Measurements from ENCODE around the gene FIGLA. TPM values are rescaled to one million over a fixed set of nuclear protein-coding genes. Genes with fewer than 3 reads are reported as not detected.
"Not testable (repeated sequence)": the region's sequence is repeated elsewhere in the genome, so short reads cannot be mapped to it uniquely, and the experiment has no call there.

The FIGLA gene
- polyA plus RNA-seq, 1 donor, result not detected

- H3K27ac ChIP-seq (ENCODE audit: low read length), result no peak overlapping the region
- H3K36me3 ChIP-seq (ENCODE audit: control insufficient read depth, insufficient read depth, low read length), result no peaks in the 10 kb centered on the region
- H3K27me3 ChIP-seq (ENCODE audit: control insufficient read depth, insufficient read depth, low read length), result peaks cover 8% of the 10 kb centered on the region
- H3K4me3 ChIP-seq (ENCODE audit: low read length), result no peak overlapping the region
- H3K9me3 ChIP-seq (ENCODE audit: control insufficient read depth, low read depth, low read length), result no peaks in the 10 kb centered on the region
- no peaks in the 10 kb centered on the region for H3K4me1 ChIP-seq (ENCODE audit: control insufficient read depth, insufficient read depth, low read length)
- DNase-seq, result no peak
- WGBS (ENCODE audit: insufficient coverage, low lambda C conversion rate), result no CpG with 5 or more reads among the region's 12 CpGs
These were observed 18.8 kb upstream of the FIGLA start for GRCh38 chr2:70808983-70809958.

- H3K36me3 ChIP-seq (ENCODE audit: control insufficient read depth, insufficient read depth, low read length), result no peaks in the 10 kb centered on the region
- no peak overlapping the region for H3K4me3 ChIP-seq (ENCODE audit: low read length)
- H3K27me3 ChIP-seq (ENCODE audit: control insufficient read depth, insufficient read depth, low read length), result peaks cover 5% of the 10 kb centered on the region
- no peak for DNase-seq
- WGBS (ENCODE audit: insufficient coverage, low lambda C conversion rate), result 94% methylated on average over 4 of the region's 4 CpGs
- no peaks in the 10 kb centered on the region for H3K4me1 ChIP-seq (ENCODE audit: control insufficient read depth, insufficient read depth, low read length)
- no peaks in the 10 kb centered on the region for H3K9me3 ChIP-seq (ENCODE audit: control insufficient read depth, low read depth, low read length)
- no peak overlapping the region for H3K27ac ChIP-seq (ENCODE audit: low read length)
These were observed 17.3 kb upstream of the FIGLA start for GRCh38 chr2:70807828-70808118.

- H3K9me3 ChIP-seq (ENCODE audit: control insufficient read depth, low read depth, low read length), result no peaks in the 10 kb centered on the region
- no peak overlapping the region for H3K4me3 ChIP-seq (ENCODE audit: low read length)
- no CpG with 5 or more reads among the region's 6 CpGs for WGBS (ENCODE audit: insufficient coverage, low lambda C conversion rate)
- no peaks in the 10 kb centered on the region for H3K36me3 ChIP-seq (ENCODE audit: control insufficient read depth, insufficient read depth, low read length)
- H3K27me3 ChIP-seq (ENCODE audit: control insufficient read depth, insufficient read depth, low read length), result peaks cover 5% of the 10 kb centered on the region
- no peaks in the 10 kb centered on the region for H3K4me1 ChIP-seq (ENCODE audit: control insufficient read depth, insufficient read depth, low read length)
- H3K27ac ChIP-seq (ENCODE audit: low read length), result no peak overlapping the region
- no peak for DNase-seq
These were observed 16.8 kb upstream of the FIGLA start for GRCh38 chr2:70807102-70807827.

- 67% methylated on average over 3 of the region's 6 CpGs for WGBS (ENCODE audit: insufficient coverage, low lambda C conversion rate)
- Histone ChIP-seq H3K4me1 (ENCODE audit: control insufficient read depth, insufficient read depth, low read length) (no peaks in the 10 kb centered on the region), H3K9me3 (ENCODE audit: control insufficient read depth, low read depth, low read length) (no peaks in the 10 kb centered on the region)
These were observed 16.2 kb upstream of the FIGLA start for GRCh38 chr2:70806620-70807019.

GRCh38 chr2:70806013-70806412, 15.6 kb upstream of the FIGLA start:
- DNase-seq, result no peak
- Histone ChIP-seq H3K4me1 (ENCODE audit: control insufficient read depth, insufficient read depth, low read length) (no peaks in the 10 kb centered on the region), H3K9me3 (ENCODE audit: control insufficient read depth, low read depth, low read length) (no peaks in the 10 kb centered on the region), H3K27ac (ENCODE audit: low read length) (no peak overlapping the region), H3K4me3 (ENCODE audit: low read length) (no peak overlapping the region), H3K27me3 (ENCODE audit: control insufficient read depth, insufficient read depth, low read length) (peaks cover 13% of the 10 kb centered on the region), H3K36me3 (ENCODE audit: control insufficient read depth, insufficient read depth, low read length) (no peaks in the 10 kb centered on the region)
- 76% methylated on average over 5 of the region's 5 CpGs for WGBS (ENCODE audit: insufficient coverage, low lambda C conversion rate)

More at GRCh38 chr2:70806620-70807019, 16.2 kb upstream of the FIGLA start:
- H3K4me3 ChIP-seq (ENCODE audit: low read length), result no peak overlapping the region
- peaks cover 10% of the 10 kb centered on the region for H3K27me3 ChIP-seq (ENCODE audit: control insufficient read depth, insufficient read depth, low read length)
- H3K36me3 ChIP-seq (ENCODE audit: control insufficient read depth, insufficient read depth, low read length), result no peaks in the 10 kb centered on the region
- no peak for DNase-seq
- H3K27ac ChIP-seq (ENCODE audit: low read length), result no peak overlapping the region

GRCh38 chr2:70801607-70802263, 11.3 kb upstream of the FIGLA start:
- H3K27me3 ChIP-seq (ENCODE audit: control insufficient read depth, insufficient read depth, low read length), result peaks cover 15% of the 10 kb centered on the region
- H3K9me3 ChIP-seq (ENCODE audit: control insufficient read depth, low read depth, low read length), result no peaks in the 10 kb centered on the region
- no peaks in the 10 kb centered on the region for H3K36me3 ChIP-seq (ENCODE audit: control insufficient read depth, insufficient read depth, low read length)
- WGBS (ENCODE audit: insufficient coverage, low lambda C conversion rate), result no CpG with 5 or more reads among the region's 10 CpGs
- H3K4me1 ChIP-seq (ENCODE audit: control insufficient read depth, insufficient read depth, low read length), result no peaks in the 10 kb centered on the region
- no peak overlapping the region for H3K4me3 ChIP-seq (ENCODE audit: low read length)
- H3K27ac ChIP-seq (ENCODE audit: low read length), result no peak overlapping the region
- no peak for DNase-seq

- Histone ChIP-seq H3K27me3 (ENCODE audit: control insufficient read depth, insufficient read depth, low read length) (peaks cover 15% of the 10 kb centered on the region), H3K4me3 (ENCODE audit: low read length) (no peak overlapping the region), H3K4me1 (ENCODE audit: control insufficient read depth, insufficient read depth, low read length) (no peaks in the 10 kb centered on the region), H3K36me3 (ENCODE audit: control insufficient read depth, insufficient read depth, low read length) (no peaks in the 10 kb centered on the region), H3K27ac (ENCODE audit: low read length) (no peak overlapping the region), H3K9me3 (ENCODE audit: control insufficient read depth, low read depth, low read length) (no peaks in the 10 kb centered on the region)
- 100% methylated on average over 1 of the region's 2 CpGs for WGBS (ENCODE audit: insufficient coverage, low lambda C conversion rate)
- no peak for DNase-seq
These were observed 9.3 kb upstream of the FIGLA start for GRCh38 chr2:70799706-70800105.

GRCh38 chr2:70797996-70798395, 7.6 kb upstream of the FIGLA start:
- DNase-seq; H3K4me1 ChIP-seq (ENCODE audit: control insufficient read depth, insufficient read depth, low read length); H3K36me3 ChIP-seq (ENCODE audit: control insufficient read depth, insufficient read depth, low read length); H3K4me3 ChIP-seq (ENCODE audit: low read length); H3K9me3 ChIP-seq (ENCODE audit: control insufficient read depth, low read depth, low read length); H3K27ac ChIP-seq (ENCODE audit: low read length): not testable (repeated sequence)
- peaks cover 30% of the 10 kb centered on the region for H3K27me3 ChIP-seq (ENCODE audit: control insufficient read depth, insufficient read depth, low read length)
- WGBS (ENCODE audit: insufficient coverage, low lambda C conversion rate), result no CpG with 5 or more reads among the region's 3 CpGs

- Histone ChIP-seq H3K27ac (ENCODE audit: low read length) (no peak overlapping the region), H3K9me3 (ENCODE audit: control insufficient read depth, low read depth, low read length) (no peaks in the 10 kb centered on the region), H3K27me3 (ENCODE audit: control insufficient read depth, insufficient read depth, low read length) (peaks cover 33% of the 10 kb centered on the region), H3K4me1 (ENCODE audit: control insufficient read depth, insufficient read depth, low read length) (no peaks in the 10 kb centered on the region), H3K36me3 (ENCODE audit: control insufficient read depth, insufficient read depth, low read length) (no peaks in the 10 kb centered on the region), H3K4me3 (ENCODE audit: low read length) (no peak overlapping the region)
- DNase-seq, result no peak
- WGBS (ENCODE audit: insufficient coverage, low lambda C conversion rate), result no CpG with 5 or more reads among the region's 2 CpGs
These were observed 7.1 kb upstream of the FIGLA start for GRCh38 chr2:70797506-70797905.

- WGBS (ENCODE audit: insufficient coverage, low lambda C conversion rate), result no CpG with 5 or more reads among the region's 1 CpG
- H3K36me3 ChIP-seq (ENCODE audit: control insufficient read depth, insufficient read depth, low read length), result no peaks in the 10 kb centered on the region
- H3K9me3 ChIP-seq (ENCODE audit: control insufficient read depth, low read depth, low read length), result no peaks in the 10 kb centered on the region
- H3K4me1 ChIP-seq (ENCODE audit: control insufficient read depth, insufficient read depth, low read length), result no peaks in the 10 kb centered on the region
- H3K27ac ChIP-seq (ENCODE audit: low read length), result no peak overlapping the region
- H3K27me3 ChIP-seq (ENCODE audit: control insufficient read depth, insufficient read depth, low read length), result peaks cover 37% of the 10 kb centered on the region
- no peak for DNase-seq
- H3K4me3 ChIP-seq (ENCODE audit: low read length), result no peak overlapping the region
These were observed 5.8 kb upstream of the FIGLA start for GRCh38 chr2:70796262-70796661.

All from large intestine (tissue), 3 donors.